GM18907 (cell line): ENCODE data around the gene PTGDS.
A peak's percentile ranks its signal among the peaks of the same experiment; 100 is the strongest.
"Not testable (repeated sequence)": the region's sequence is repeated elsewhere in the genome, so short reads cannot be mapped to it uniquely, and the experiment has no call there.

Experiments used
- ATAC-seq: cut with Tn5 transposase; IDR thresholded peaks from one replicate; pipeline ENCODE4 v1.9.1; 2021; ENCODE audit warnings: mild to moderate bottlenecking, moderate library complexity; ENCODE audit not compliant: unreplicated experiment

PTGDS gene

GRCh38 chr9:136985853-136986252, 8.5 kb downstream of the PTGDS start:
- no peak for ATAC-seq

GRCh38 chr9:136988872-136989271, 11.6 kb downstream of the PTGDS start:
- ATAC-seq, result no peak

- no peak for ATAC-seq
Observed at GRCh38 chr9:136990242-136990911, 13.1 kb downstream of the PTGDS start.

- ATAC-seq, result peak; percentile 75
Observed at GRCh38 chr9:136991993-136992818, 14.9 kb downstream of the PTGDS start, which contains the start of gene PAXX. PAXX (plus strand) TSS chr9:136992422; CDS start chr9:136992444, 22 bp downstream.

- peak; percentile 4 for ATAC-seq
Observed at GRCh38 chr9:136992819-136993369, 15.6 kb downstream of the PTGDS start.

- ATAC-seq, result no peak
Observed at GRCh38 chr9:136994180-136994887, 17.0 kb downstream of the PTGDS start.

GRCh38 chr9:136994888-136995230, 17.6 kb downstream of the PTGDS start:
- ATAC-seq, result no peak

- ATAC-seq, result no peak
Observed at GRCh38 chr9:136995362-136995761, 18.1 kb downstream of the PTGDS start.

GRCh38 chr9:136995772-136996311, 18.5 kb downstream of the PTGDS start:
- ATAC-seq, result no peak

GRCh38 chr9:136996361-136997292, 19.3 kb downstream of the PTGDS start, which contains the start of gene CLIC3:
CLIC3 (minus strand) TSS chr9:136996568; CDS start chr9:136996543, 25 bp downstream.
- ATAC-seq, result no peak

GRCh38 chr9:136997371-136997770, 20.1 kb downstream of the PTGDS start:
- ATAC-seq, result no peak

GRCh38 chr9:136997830-136998234, 20.5 kb downstream of the PTGDS start:
- no peak for ATAC-seq

GRCh38 chr9:137000177-137000930, 23.1 kb downstream of the PTGDS start:
- peak; percentile 65 for ATAC-seq

- no peak for ATAC-seq
Observed at GRCh38 chr9:137001857-137002645, 24.7 kb downstream of the PTGDS start.

GRCh38 chr9:137002646-137003041, 25.3 kb downstream of the PTGDS start:
- ATAC-seq, result no peak

GRCh38 chr9:137004285-137004684, 27.0 kb downstream of the PTGDS start:
- ATAC-seq, result not testable (repeated sequence)

GRCh38 chr9:137006116-137007003, 29.1 kb downstream of the PTGDS start:
- ATAC-seq, result no peak
